NCI-H82 (cell line): ENCODE results near the gene VWA8.

ENCODE experiments used
- DNase-seq: peaks from one replicate; lab custom pipeline; 2025; lab: John Stamatoyannopoulos, UW

VWA8 gene

GRCh38 chr13:41614671-41615527 lies 346.0 kb downstream of the VWA8 start:
- peak; percentile 36 for DNase-seq

GRCh38 chr13:41613984-41614661 lies 346.8 kb downstream of the VWA8 start:
- peak; percentile 47 for DNase-seq

- DNase-seq: no peak
These were observed 347.4 kb downstream of the VWA8 start for GRCh38 chr13:41613471-41613870.

GRCh38 chr13:41611385-41611784 lies 349.5 kb downstream of the VWA8 start:
- DNase-seq: no peak

GRCh38 chr13:41610404-41610803 lies 350.5 kb downstream of the VWA8 start:
- DNase-seq: no peak

GRCh38 chr13:41609828-41610227 lies 351.1 kb downstream of the VWA8 start:
- DNase-seq: no peak

- no peak for DNase-seq
These were observed 352.1 kb downstream of the VWA8 start for GRCh38 chr13:41608839-41609177.

GRCh38 chr13:41608111-41608838 lies 352.6 kb downstream of the VWA8 start:
- no peak for DNase-seq

- DNase-seq: no peak
These were observed 354.3 kb downstream of the VWA8 start for GRCh38 chr13:41606646-41607045.

GRCh38 chr13:41605319-41606285 lies 355.3 kb downstream of the VWA8 start:
- DNase-seq: no peak

- DNase-seq: peak; percentile 46
These were observed 357.0 kb downstream of the VWA8 start for GRCh38 chr13:41603917-41604316.

GRCh38 chr13:41601718-41602445 lies 359.0 kb downstream of the VWA8 start:
- DNase-seq: no peak

GRCh38 chr13:41599619-41600018 lies 361.3 kb downstream of the VWA8 start:
- DNase-seq: no peak

GRCh38 chr13:41597348-41598041 lies 363.4 kb downstream of the VWA8 start:
- no peak for DNase-seq

GRCh38 chr13:41596190-41596589 lies 364.7 kb downstream of the VWA8 start:
- DNase-seq: no peak

- DNase-seq: no peak
These were observed 365.6 kb downstream of the VWA8 start for GRCh38 chr13:41595298-41595697.

- DNase-seq: no peak
These were observed 370.3 kb downstream of the VWA8 start for GRCh38 chr13:41590643-41591042.

GRCh38 chr13:41590122-41590521 lies 370.8 kb downstream of the VWA8 start:
- DNase-seq: no peak

GRCh38 chr13:41589434-41589833 lies 371.5 kb downstream of the VWA8 start:
- DNase-seq: no peak

- DNase-seq: no peak
These were observed 372.0 kb downstream of the VWA8 start for GRCh38 chr13:41588899-41589298.
